DOHH2 (cell line): ENCODE measurements around the gene GGA1.

Experiments used
- H3F3A ChIP-seq: fragments of 200-600 bp; sonication (generic), shearing (Covaris generic); 2 replicates; pipeline ENCODE4 v1.6.0; 2016; ENCODE audit warnings: antibody characterized with exemption, mild to moderate bottlenecking; ENCODE audit not compliant: control insufficient read depth, insufficient read depth
- H3K27ac ChIP-seq: fragments of 200-600 bp; sonication (generic); 2 replicates; pipeline ENCODE4 v1.5.1; 2014; ENCODE audit warnings: low read depth, mild to moderate bottlenecking, low read length, moderate library complexity
- H3K27me3 ChIP-seq: fragments of 200-600 bp; sonication (generic); 2 replicates; pipeline ENCODE4 v1.6.1; 2014; ENCODE audit warnings: mild to moderate bottlenecking, low read length, mixed read lengths; ENCODE audit not compliant: control insufficient read depth
- H3K36me3 ChIP-seq: fragments of 200-600 bp; sonication (generic); 2 replicates; pipeline ENCODE4 v1.6.1; 2014; ENCODE audit warnings: mild to moderate bottlenecking, low read length, moderate library complexity, mixed read lengths; ENCODE audit not compliant: control insufficient read depth
- H3K4me1 ChIP-seq: fragments of 200-600 bp; sonication (generic); 2 replicates; pipeline ENCODE4 v1.6.1; 2014; ENCODE audit warnings: mild to moderate bottlenecking, low read length, mixed read lengths; ENCODE audit not compliant: control insufficient read depth
- H3K4me2 ChIP-seq: fragments of 200-600 bp; sonication (generic); 2 replicates; pipeline ENCODE4 v1.6.0; 2014; ENCODE audit warnings: mild to moderate bottlenecking, low read length, moderate library complexity
- H3K4me3 ChIP-seq: fragments of 200-600 bp; sonication (generic); 2 replicates; pipeline ENCODE4 v1.5.1; 2014; ENCODE audit warnings: mild to moderate bottlenecking, low read length, mixed read lengths
- H3K79me2 ChIP-seq: fragments of 200-600 bp; sonication (generic); 2 replicates; pipeline ENCODE4 v1.6.1; 2014; ENCODE audit warnings: mild to moderate bottlenecking, low read length, mixed read lengths; ENCODE audit not compliant: control insufficient read depth
- H3K9me2 ChIP-seq: fragments of 200-600 bp; sonication (generic); replicated peaks from 2 replicates; pipeline ENCODE4 v1.6.1; 2014; ENCODE audit warnings: mild to moderate bottlenecking, low read length, mixed read lengths; ENCODE audit not compliant: control insufficient read depth
- H3K9me3 ChIP-seq: fragments of 200-600 bp; sonication (generic); 2 replicates; pipeline ENCODE4 v1.6.1; 2014; ENCODE audit warnings: antibody characterized with exemption, low read length, mixed read lengths; ENCODE audit not compliant: control insufficient read depth, insufficient read depth
- H4K20me1 ChIP-seq: fragments of 200-600 bp; sonication (generic); 2 replicates; pipeline ENCODE4 v1.6.0; 2014; ENCODE audit warnings: low read depth, mild to moderate bottlenecking, antibody characterized with exemption, low read length, moderate library complexity; ENCODE audit not compliant: control insufficient read depth, insufficient read depth
- EZH2phosphoT487 ChIP-seq: fragments of 200-600 bp; sonication (generic); IDR thresholded peaks from 2 replicates; pipeline ENCODE4 v1.6.1; 2017; ENCODE audit warnings: borderline replicate concordance, mild to moderate bottlenecking, antibody characterized with exemption, low read length, moderate library complexity, mixed read lengths
- TF ChIP-seq, protein P1 (sequence below): fragments of 200-600 bp; sonication (generic); IDR thresholded peaks from one replicate; pipeline ENCODE4 v1.5.1; 2014; ENCODE audit warnings: antibody characterized with exemption, mild to moderate bottlenecking, low read depth, low read length; ENCODE audit not compliant: poor library complexity, severe bottlenecking

GGA1 gene

DNA sequence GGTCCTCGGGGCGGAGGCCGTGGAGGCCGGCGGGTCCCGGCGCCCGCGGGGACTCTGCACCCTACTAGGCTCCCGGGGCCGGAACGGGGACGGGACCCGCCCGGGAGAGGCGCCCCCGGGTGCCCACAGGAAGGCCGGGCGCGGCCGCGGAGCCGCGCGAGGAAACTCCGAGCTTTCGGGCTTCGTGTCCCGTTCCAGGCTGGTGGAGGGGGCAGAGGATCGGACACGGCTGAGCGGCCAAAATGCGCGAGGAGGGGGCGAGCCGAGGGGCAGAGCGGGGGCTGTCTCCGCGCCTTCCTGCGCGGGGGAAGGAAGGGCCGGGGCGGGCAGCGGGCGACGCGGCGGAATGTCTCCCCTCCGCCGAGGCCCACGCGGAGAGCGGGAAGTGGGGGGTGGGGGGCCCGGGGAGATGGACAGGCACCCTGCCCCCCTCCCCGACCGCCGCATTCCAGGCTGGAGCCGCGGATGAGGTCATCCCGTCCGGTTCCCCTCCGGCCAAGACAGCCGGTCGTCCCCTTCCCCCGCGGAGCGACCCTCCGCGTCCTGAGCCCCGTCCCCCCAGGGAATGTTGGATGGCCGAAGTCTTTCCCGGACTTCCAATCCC, 47.9 kb upstream of the GGA1 start:
- H3K4me2 ChIP-seq = no peak overlapping the region
- no peak overlapping the region for H3K4me3 ChIP-seq
- H3K27ac ChIP-seq = no peak overlapping the region
- no peaks in the 10 kb centered on the region for H4K20me1 ChIP-seq
- peaks cover 34% of the 10 kb centered on the region for H3K27me3 ChIP-seq
- no peaks in the 10 kb centered on the region for H3K4me1 ChIP-seq
- H3K9me2 ChIP-seq = no peaks in the 10 kb centered on the region
- H3K9me3 ChIP-seq = no peaks in the 10 kb centered on the region
- H3K36me3 ChIP-seq = no peaks in the 10 kb centered on the region
- no peaks in the 10 kb centered on the region for H3F3A ChIP-seq
- TF ChIP-seq, protein P1, sequence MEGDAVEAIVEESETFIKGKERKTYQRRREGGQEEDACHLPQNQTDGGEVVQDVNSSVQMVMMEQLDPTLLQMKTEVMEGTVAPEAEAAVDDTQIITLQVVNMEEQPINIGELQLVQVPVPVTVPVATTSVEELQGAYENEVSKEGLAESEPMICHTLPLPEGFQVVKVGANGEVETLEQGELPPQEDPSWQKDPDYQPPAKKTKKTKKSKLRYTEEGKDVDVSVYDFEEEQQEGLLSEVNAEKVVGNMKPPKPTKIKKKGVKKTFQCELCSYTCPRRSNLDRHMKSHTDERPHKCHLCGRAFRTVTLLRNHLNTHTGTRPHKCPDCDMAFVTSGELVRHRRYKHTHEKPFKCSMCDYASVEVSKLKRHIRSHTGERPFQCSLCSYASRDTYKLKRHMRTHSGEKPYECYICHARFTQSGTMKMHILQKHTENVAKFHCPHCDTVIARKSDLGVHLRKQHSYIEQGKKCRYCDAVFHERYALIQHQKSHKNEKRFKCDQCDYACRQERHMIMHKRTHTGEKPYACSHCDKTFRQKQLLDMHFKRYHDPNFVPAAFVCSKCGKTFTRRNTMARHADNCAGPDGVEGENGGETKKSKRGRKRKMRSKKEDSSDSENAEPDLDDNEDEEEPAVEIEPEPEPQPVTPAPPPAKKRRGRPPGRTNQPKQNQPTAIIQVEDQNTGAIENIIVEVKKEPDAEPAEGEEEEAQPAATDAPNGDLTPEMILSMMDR = no peak
- peak; percentile 55; the same call in 1 of the 2 replicates for TF ChIP-seq EZH2phosphoT487
- no peaks in the 10 kb centered on the region for H3K79me2 ChIP-seq

- H3K9me3 ChIP-seq = no peaks in the 10 kb centered on the region
- H3F3A ChIP-seq = no peaks in the 10 kb centered on the region
- no peak overlapping the region for H3K4me2 ChIP-seq
- no peaks in the 10 kb centered on the region for H4K20me1 ChIP-seq
- no peaks in the 10 kb centered on the region for H3K4me1 ChIP-seq
- peaks cover 41% of the 10 kb centered on the region for H3K27me3 ChIP-seq
- H3K79me2 ChIP-seq = no peaks in the 10 kb centered on the region
- H3K4me3 ChIP-seq = no peak overlapping the region
- TF ChIP-seq, protein P1 = peak; percentile 75
- no peak for TF ChIP-seq EZH2phosphoT487
- H3K27ac ChIP-seq = no peak overlapping the region
- H3K36me3 ChIP-seq = no peaks in the 10 kb centered on the region
- H3K9me2 ChIP-seq = no peaks in the 10 kb centered on the region
These were observed 47.2 kb upstream of the GGA1 start for GRCh38 chr22:37561212-37562048.

- Histone ChIP-seq H3K4me2 (no peak overlapping the region), H3K27me3 (peaks cover 43% of the 10 kb centered on the region), H3F3A (no peaks in the 10 kb centered on the region), H3K36me3 (no peaks in the 10 kb centered on the region), H3K27ac (no peak overlapping the region), H3K9me2 (no peaks in the 10 kb centered on the region), H3K79me2 (no peaks in the 10 kb centered on the region), H4K20me1 (no peaks in the 10 kb centered on the region), H3K4me3 (no peak overlapping the region), H3K9me3 (no peaks in the 10 kb centered on the region), H3K4me1 (peaks cover 8% of the 10 kb centered on the region)
- TF ChIP-seq, protein P1 = peak; percentile 2
- TF ChIP-seq EZH2phosphoT487 = no peak
These were observed 46.4 kb upstream of the GGA1 start for GRCh38 chr22:37562049-37562875.
